Memory B cell (primary cell): Measurements from ENCODE around the gene DKK2.

Experiments used
- ATAC-seq: fragments of 150-1000 bp; cut with Tn5 transposase; 2 replicates; pipeline ENCODE4 v1.10.0; 2021; ENCODE audit warnings: low read depth, mild to moderate bottlenecking, moderate library complexity
- DNase-seq, 2 donors: peaks; one replicate each; pipeline ENCODE4 v3.0.0; 2022; ENCODE audit warnings: low spot score in 2 of 2
- H3K27ac Mint-ChIP-seq: one replicate; pipeline ENCODE4 v1.8.0; 2022; ENCODE audit warnings: mild to moderate bottlenecking, moderate library complexity, mixed read lengths
- H3K27me3 Mint-ChIP-seq: one replicate; pipeline ENCODE4 v1.8.0; 2022; ENCODE audit warnings: mixed read lengths
- H3K36me3 Mint-ChIP-seq: one replicate; pipeline ENCODE4 v1.8.0; 2022; ENCODE audit warnings: mild to moderate bottlenecking, mixed read lengths
- H3K4me1 Mint-ChIP-seq: one replicate; pipeline ENCODE4 v1.8.0; 2022; ENCODE audit warnings: mixed read lengths
- H3K4me3 Mint-ChIP-seq: one replicate; pipeline ENCODE4 v1.8.0; 2022; ENCODE audit warnings: mild to moderate bottlenecking, moderate library complexity, mixed read lengths
- H3K9me3 Mint-ChIP-seq: one replicate; pipeline ENCODE4 v1.8.0; 2022; ENCODE audit warnings: mixed read lengths

DKK2 gene

GRCh38 chr4:106986486-106986885 lies 49.6 kb downstream of the DKK2 start:
- Mint-ChIP-seq H3K27ac (no peak overlapping the region), H3K27me3 (no peaks in the 10 kb centered on the region), H3K4me1 (no peaks in the 10 kb centered on the region), H3K9me3 (peaks cover 1% of the 10 kb centered on the region), H3K4me3 (no peak overlapping the region), H3K36me3 (no peaks in the 10 kb centered on the region)
- DNase-seq (no peak), ATAC-seq (no peak)

- Mint-ChIP-seq H3K36me3 (no peaks in the 10 kb centered on the region), H3K27me3 (no peaks in the 10 kb centered on the region), H3K4me3 (no peak overlapping the region), H3K27ac (no peak overlapping the region), H3K9me3 (no peaks in the 10 kb centered on the region), H3K4me1 (no peaks in the 10 kb centered on the region)
- DNase-seq (no peak), ATAC-seq (no peak)
These were observed 50.3 kb downstream of the DKK2 start for GRCh38 chr4:106985830-106986229.

- ATAC-seq (no peak), DNase-seq (no peak)
- Mint-ChIP-seq H3K4me1 (no peaks in the 10 kb centered on the region), H3K36me3 (no peaks in the 10 kb centered on the region), H3K4me3 (no peak overlapping the region), H3K9me3 (no peaks in the 10 kb centered on the region), H3K27ac (no peak overlapping the region), H3K27me3 (no peaks in the 10 kb centered on the region)
These were observed 53.4 kb downstream of the DKK2 start for GRCh38 chr4:106982711-106983211.

GRCh38 chr4:106981431-106981830 lies 54.7 kb downstream of the DKK2 start:
- Mint-ChIP-seq H3K27me3 (no peaks in the 10 kb centered on the region), H3K36me3 (no peaks in the 10 kb centered on the region), H3K4me3 (no peak overlapping the region), H3K4me1 (no peaks in the 10 kb centered on the region), H3K27ac (no peak overlapping the region), H3K9me3 (no peaks in the 10 kb centered on the region)
- no peak for ATAC-seq
- DNase-seq: no peak

GRCh38 chr4:106979476-106979875 lies 56.6 kb downstream of the DKK2 start:
- no peaks in the 10 kb centered on the region for H3K4me1 Mint-ChIP-seq
- DNase-seq (no peak), ATAC-seq (no peak)
- H3K27ac Mint-ChIP-seq: no peak overlapping the region
- no peaks in the 10 kb centered on the region for H3K27me3 Mint-ChIP-seq
- H3K4me3 Mint-ChIP-seq: no peak overlapping the region
- H3K36me3 Mint-ChIP-seq: no peaks in the 10 kb centered on the region
- peaks cover 2% of the 10 kb centered on the region for H3K9me3 Mint-ChIP-seq

- H3K9me3 Mint-ChIP-seq: peaks cover 5% of the 10 kb centered on the region
These were observed 57.9 kb downstream of the DKK2 start for GRCh38 chr4:106978046-106978774.

GRCh38 chr4:106971636-106972035 lies 64.5 kb downstream of the DKK2 start:
- Mint-ChIP-seq H3K36me3 (no peaks in the 10 kb centered on the region), H3K4me3 (no peak overlapping the region), H3K27me3 (no peaks in the 10 kb centered on the region), H3K9me3 (peaks cover 11% of the 10 kb centered on the region), H3K27ac (no peak overlapping the region), H3K4me1 (no peaks in the 10 kb centered on the region)
- ATAC-seq (no peak), DNase-seq (no peak)

More at GRCh38 chr4:106978046-106978774, 57.9 kb downstream of the DKK2 start:
- H3K4me3 Mint-ChIP-seq: no peak overlapping the region
- H3K27ac Mint-ChIP-seq: no peak overlapping the region
- ATAC-seq: no peak
- no peaks in the 10 kb centered on the region for H3K36me3 Mint-ChIP-seq
- no peaks in the 10 kb centered on the region for H3K4me1 Mint-ChIP-seq
- no peaks in the 10 kb centered on the region for H3K27me3 Mint-ChIP-seq
- no peak for DNase-seq

GRCh38 chr4:106967892-106968291 lies 68.2 kb downstream of the DKK2 start:
- DNase-seq (no peak), ATAC-seq (no peak)
- peaks cover 6% of the 10 kb centered on the region for H3K9me3 Mint-ChIP-seq
- no peak overlapping the region for H3K4me3 Mint-ChIP-seq
- H3K36me3 Mint-ChIP-seq: no peaks in the 10 kb centered on the region
- H3K4me1 Mint-ChIP-seq: no peaks in the 10 kb centered on the region
- H3K27me3 Mint-ChIP-seq: no peaks in the 10 kb centered on the region
- no peak overlapping the region for H3K27ac Mint-ChIP-seq

GRCh38 chr4:106953036-106953705 lies 82.9 kb downstream of the DKK2 start:
- peaks cover 2% of the 10 kb centered on the region for H3K9me3 Mint-ChIP-seq
- H3K4me3 Mint-ChIP-seq: no peak overlapping the region
- H3K4me1 Mint-ChIP-seq: no peaks in the 10 kb centered on the region
- no peak for ATAC-seq
- no peak for DNase-seq
- H3K27me3 Mint-ChIP-seq: peaks cover 2% of the 10 kb centered on the region
- H3K27ac Mint-ChIP-seq: no peak overlapping the region
- no peaks in the 10 kb centered on the region for H3K36me3 Mint-ChIP-seq

- Mint-ChIP-seq H3K27me3 (peaks cover 2% of the 10 kb centered on the region), H3K36me3 (no peaks in the 10 kb centered on the region), H3K27ac (no peak overlapping the region), H3K9me3 (peaks cover 2% of the 10 kb centered on the region), H3K4me1 (no peaks in the 10 kb centered on the region), H3K4me3 (no peak overlapping the region)
- no peak for ATAC-seq
- DNase-seq: no peak
These were observed 84.2 kb downstream of the DKK2 start for GRCh38 chr4:106951891-106952290.

GRCh38 chr4:106941841-106942240 lies 94.3 kb downstream of the DKK2 start:
- peaks cover 2% of the 10 kb centered on the region for H3K9me3 Mint-ChIP-seq
- no peak overlapping the region for H3K4me3 Mint-ChIP-seq
- DNase-seq (no peak), ATAC-seq (no peak)
- H3K36me3 Mint-ChIP-seq: no peaks in the 10 kb centered on the region
- no peaks in the 10 kb centered on the region for H3K27me3 Mint-ChIP-seq
- H3K27ac Mint-ChIP-seq: no peak overlapping the region
- no peaks in the 10 kb centered on the region for H3K4me1 Mint-ChIP-seq

GRCh38 chr4:106930522-106930921 lies 105.6 kb downstream of the DKK2 start:
- Mint-ChIP-seq H3K27ac (no peak overlapping the region), H3K9me3 (no peaks in the 10 kb centered on the region), H3K4me1 (no peaks in the 10 kb centered on the region), H3K36me3 (no peaks in the 10 kb centered on the region), H3K4me3 (no peak overlapping the region), H3K27me3 (no peaks in the 10 kb centered on the region)
- DNase-seq: no peak
- ATAC-seq: no peak

- no peak overlapping the region for H3K27ac Mint-ChIP-seq
- no peaks in the 10 kb centered on the region for H3K27me3 Mint-ChIP-seq
- no peak for DNase-seq
- no peaks in the 10 kb centered on the region for H3K9me3 Mint-ChIP-seq
- no peaks in the 10 kb centered on the region for H3K36me3 Mint-ChIP-seq
- no peak for ATAC-seq
- H3K4me3 Mint-ChIP-seq: no peak overlapping the region
- no peaks in the 10 kb centered on the region for H3K4me1 Mint-ChIP-seq
These were observed 106.9 kb downstream of the DKK2 start for GRCh38 chr4:106929248-106929647.

GRCh38 chr4:106914223-106914622 lies 121.9 kb downstream of the DKK2 start:
- no peaks in the 10 kb centered on the region for H3K27me3 Mint-ChIP-seq
- ATAC-seq: no peak
- no peaks in the 10 kb centered on the region for H3K9me3 Mint-ChIP-seq
- DNase-seq: no peak
- no peak overlapping the region for H3K4me3 Mint-ChIP-seq
- no peaks in the 10 kb centered on the region for H3K4me1 Mint-ChIP-seq
- H3K27ac Mint-ChIP-seq: no peak overlapping the region
- H3K36me3 Mint-ChIP-seq: no peaks in the 10 kb centered on the region
